ENCODE data around the gene ISX.
"Not testable (repeated sequence)": the region's sequence is repeated elsewhere in the genome, so short reads cannot be mapped to it uniquely, and the experiment has no call there.

ISX gene

GRCh38 chr22:35024364-35024692, 41.6 kb upstream of the ISX start:
- DNase-seq (ENCODE audit: low read depth) = no peak
- H3K4me3 ChIP-seq (ENCODE audit: low read depth, low read length) = no peak overlapping the region
- no peak for TF ChIP-seq CTCF (conservative IDR thresholded peaks at IDR 0.05; ENCODE audit: low read depth, low read length)

- DNase-seq (ENCODE audit: low read depth); H3K4me3 ChIP-seq (ENCODE audit: low read depth, low read length): not testable (repeated sequence)
Measured at GRCh38 chr22:35030112-35030511, 35.8 kb upstream of the ISX start.

GRCh38 chr22:35032571-35032970, 33.4 kb upstream of the ISX start:
- no peak for TF ChIP-seq CTCF (conservative IDR thresholded peaks at IDR 0.05; ENCODE audit: low read depth, low read length)
- no peak for DNase-seq (ENCODE audit: low read depth)
- H3K4me3 ChIP-seq (ENCODE audit: low read depth, low read length) = no peak overlapping the region

GRCh38 chr22:35033635-35034296, 32.2 kb upstream of the ISX start:
- DNase-seq (ENCODE audit: low read depth) = no peak
- TF ChIP-seq CTCF (conservative IDR thresholded peaks at IDR 0.05; ENCODE audit: low read depth, low read length) = no peak
- H3K4me3 ChIP-seq (ENCODE audit: low read depth, low read length) = no peak overlapping the region

- no peak overlapping the region for H3K4me3 ChIP-seq (ENCODE audit: low read depth, low read length)
- TF ChIP-seq CTCF (conservative IDR thresholded peaks at IDR 0.05; ENCODE audit: low read depth, low read length) = no peak
- DNase-seq (ENCODE audit: low read depth) = no peak
Measured at GRCh38 chr22:35034963-35035362, 31.0 kb upstream of the ISX start.

GRCh38 chr22:35037089-35037488, 28.9 kb upstream of the ISX start:
- DNase-seq (ENCODE audit: low read depth) = no peak
- no peak overlapping the region for H3K4me3 ChIP-seq (ENCODE audit: low read depth, low read length)
- TF ChIP-seq CTCF (conservative IDR thresholded peaks at IDR 0.05; ENCODE audit: low read depth, low read length) = no peak

- DNase-seq (ENCODE audit: low read depth) = no peak
- no peak for TF ChIP-seq CTCF (conservative IDR thresholded peaks at IDR 0.05; ENCODE audit: low read depth, low read length)
- H3K4me3 ChIP-seq (ENCODE audit: low read depth, low read length) = no peak overlapping the region
Measured at GRCh38 chr22:35039625-35040024, 26.3 kb upstream of the ISX start.

Data from choroid plexus epithelial cell (primary cell).